B cell (primary cell): ENCODE measurements around the gene HEPACAM. TPM values are rescaled to one million over a fixed set of nuclear protein-coding genes. Genes with fewer than 3 reads are reported as not detected.

Source experiments
- ATAC-seq: fragments of 200-7000 bp; cut with Tn5 transposase; one replicate; pipeline ENCODE4 v1.10.0; 2021; ENCODE audit warnings: low read depth, mild to moderate bottlenecking, moderate number of reproducible peaks, moderate library complexity
- CTCF ChIA-PET: fragments of 350-600 bp; sonication (Branson Sonifier 250); formaldehyde crosslinking; loops from one replicate; lab custom pipeline; 2021; ENCODE audit warnings: antibody characterized with exemption, inconsistent platforms; lab: Charles Lee
- POLR2A ChIA-PET: fragments of 350-600 bp; sonication (Branson Sonifier 250); formaldehyde crosslinking; loops from one replicate; lab custom pipeline; 2021; ENCODE audit warnings: antibody characterized with exemption; lab: Charles Lee
- DNase-seq: peaks from one replicate; pipeline ENCODE4 v3.0.0; 2013
- H2AFZ ChIP-seq: 2 replicates; pipeline ENCODE4 v1.6.1; 2012; ENCODE audit warnings: mild to moderate bottlenecking, low read depth, low read length; ENCODE audit not compliant: insufficient read depth, poor library complexity, severe bottlenecking
- H3K27ac ChIP-seq, 2 donors: 1 replicate in 1 of 2; 2 replicates in 1 of 2; pipeline ENCODE4 v1.5.1; 2012 to 2013; ENCODE audit warnings: low read length in 2 of 2, mild to moderate bottlenecking in 2 of 2, moderate library complexity in 1 of 2
- H3K27me3 ChIP-seq, 4 experiments: fragments of 200-600 bp in 1 of 4; sonication (generic) in 1 of 4; replicated peaks in 1 of 4; 1 replicate in 2 of 4; 2 replicates in 2 of 4; pipeline versions ENCODE4 v1.6.1 to v1.7.0; 2013 to 2016; ENCODE audit warnings: low read length in 3 of 4, mild to moderate bottlenecking in 2 of 4, mixed read lengths in 1 of 4, moderate library complexity in 1 of 4; ENCODE audit not compliant: insufficient read depth in 4 of 4, control insufficient read depth in 3 of 4; ENCODE audit errors: control extremely low read depth in 1 of 4
- H3K36me3 ChIP-seq, 2 experiments: replicated peaks in 1 of 2; 1 replicate in 1 of 2; 2 replicates in 1 of 2; pipeline versions ENCODE4 v1.6.1 to v1.7.1; 2013; ENCODE audit warnings: low read length in 1 of 2; ENCODE audit not compliant: insufficient read depth in 2 of 2, control insufficient read depth in 1 of 2; ENCODE audit errors: control extremely low read depth in 1 of 2, extremely low read depth in 1 of 2
- H3K4me1 ChIP-seq, 2 donors: fragments of 200-600 bp in 1 of 2; sonication (generic) in 1 of 2; 1 replicate in 1 of 2; 2 replicates in 1 of 2; pipeline versions ENCODE4 v1.5.1 to v1.6.1; 2013 to 2017; ENCODE audit warnings: low read length in 2 of 2; ENCODE audit not compliant: control insufficient read depth in 2 of 2, insufficient read depth in 2 of 2
- H3K4me2 ChIP-seq: replicated peaks from 2 replicates; pipeline ENCODE3; 2012; ENCODE audit warnings: mild to moderate bottlenecking, low read depth, low read length; ENCODE audit not compliant: poor library complexity, severe bottlenecking
- H3K4me3 ChIP-seq, 5 experiments: fragments of 200-600 bp in 1 of 5; sonication (generic) in 1 of 5; 1 replicate in 3 of 5; 2 replicates in 2 of 5; pipeline versions ENCODE4 v1.5.1 to v1.7.0; 2011 to 2016; ENCODE audit warnings: low read length in 4 of 5, mild to moderate bottlenecking in 4 of 5, low read depth in 2 of 5, control low read depth in 1 of 5, moderate library complexity in 1 of 5; ENCODE audit not compliant: insufficient read depth in 1 of 5; ENCODE audit errors: control extremely low read depth in 1 of 5, extremely low read depth in 1 of 5
- H3K79me2 ChIP-seq: fragments of 200-600 bp; sonication (generic); one replicate; pipeline ENCODE4 v1.6.0; 2016; ENCODE audit warnings: low read length; ENCODE audit not compliant: control insufficient read depth, insufficient read depth
- H3K9ac ChIP-seq: fragments of 200-600 bp; sonication (generic); 2 replicates; pipeline ENCODE4 v1.6.1; 2017; ENCODE audit warnings: mild to moderate bottlenecking, low read length, moderate library complexity
- H3K9me3 ChIP-seq, 3 donors: one replicate each; pipeline versions ENCODE4 v1.6.1 to v1.7.1; 2013; ENCODE audit warnings: low read length in 2 of 3; ENCODE audit not compliant: control insufficient read depth in 2 of 3, insufficient read depth in 1 of 3; ENCODE audit errors: control extremely low read depth in 1 of 3
- H4K20me1 ChIP-seq: 2 replicates; pipeline ENCODE4 v1.6.0; 2012; ENCODE audit warnings: mild to moderate bottlenecking, low read length; ENCODE audit not compliant: insufficient read depth, control insufficient read depth, poor library complexity, severe bottlenecking
- H3K27ac Mint-ChIP-seq: one replicate; pipeline ENCODE4 v1.8.0; 2021; ENCODE audit warnings: mixed read lengths
- H3K27me3 Mint-ChIP-seq: one replicate; pipeline ENCODE4 v1.8.0; 2021; ENCODE audit warnings: mixed read lengths
- H3K4me1 Mint-ChIP-seq: one replicate; pipeline ENCODE4 v1.8.0; 2021; ENCODE audit warnings: mixed read lengths
- H3K4me3 Mint-ChIP-seq: one replicate; pipeline ENCODE4 v1.8.0; 2021; ENCODE audit warnings: mixed read lengths
- H3K9me3 Mint-ChIP-seq: one replicate; pipeline ENCODE4 v1.8.0; 2022; ENCODE audit warnings: mixed read lengths; ENCODE audit not compliant: insufficient read depth
- CTCF ChIP-seq: fragments of 200-600 bp; IDR thresholded peaks from one replicate; pipeline ENCODE4 v1.8.0; 2022; ENCODE audit warnings: antibody characterized with exemption, mild to moderate bottlenecking
- EZH2 ChIP-seq: IDR thresholded peaks from 2 replicates; pipeline ENCODE4 v1.6.1; 2012; ENCODE audit warnings: borderline replicate concordance, low read depth, mild to moderate bottlenecking, moderate library complexity, low read length; ENCODE audit not compliant: insufficient read depth, poor library complexity, severe bottlenecking
- WGBS: methylation state at CpG from one replicate; pipeline ENCODE4 v1.1.5; 2013; ENCODE audit warnings: missing lambda C conversion rate; ENCODE audit not compliant: insufficient coverage; 5-methylcytosine and 5-hydroxymethylcytosine counted together
- intact Hi-C: fragments of 100-400 bp; cut with micrococcal nuclease; formaldehyde crosslinking; loops from one replicate; pipeline ENCODE4 v1.10.0; 2022
- polyA plus RNA-seq: library from polyadenylated mRNA; depleted of rRNA; stranded (reverse); fragments of >200 nt; gene quantifications from 2 replicates; pipeline ENCODE4 v1.2.3, GENCODE V29; 2012
- total RNA-seq, 2 donors: library from RNA; stranded (reverse); fragments of 120-200 nt in 1 of 2; gene quantifications; 1 replicate in 1 of 2; 2 replicates in 1 of 2; pipeline versions ENCODE4 v1.2.3 to v1.2.4, GENCODE V29; 2013 to 2022

HEPACAM gene
- total and polyA plus RNA-seq, 2 donors (not counting 1 experiment from before 2014, with no cell fraction given) = not detected

DNA sequence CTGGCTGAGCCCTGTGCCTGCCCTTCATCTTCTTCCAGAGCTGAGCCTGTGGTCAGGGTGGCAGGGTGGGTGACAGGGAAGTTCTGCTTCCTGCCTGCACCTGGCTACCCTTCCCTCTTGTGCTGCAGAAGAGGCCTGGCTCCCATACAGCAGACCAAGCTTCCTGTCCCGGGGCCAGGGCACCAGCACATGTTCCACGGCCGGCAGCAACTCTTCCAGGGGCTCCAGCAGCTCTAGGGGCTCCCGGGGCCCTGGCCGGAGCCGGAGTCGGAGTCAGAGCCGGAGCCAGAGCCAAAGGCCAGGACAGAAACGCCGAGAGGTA, 55.6 kb downstream of the HEPACAM start:
- Histone ChIP-seq H3K4me1 (peaks cover 19 to 20% of the 10 kb centered on the region in 2 donors), H3K9me3 (peaks cover 0 to 22% (median 0%) of the 10 kb centered on the region in 3 donors), H3K4me3 (no peak overlapping the region), H3K27me3 (peaks cover 0 to 40% (median 13%) of the 10 kb centered on the region in 4 experiments), H3K36me3 (no peaks in the 10 kb centered on the region), H2AFZ (no peak overlapping the region), H4K20me1 (no peaks in the 10 kb centered on the region), H3K79me2 (no peaks in the 10 kb centered on the region), H3K4me2 (no peak overlapping the region), H3K9ac (no peak overlapping the region), H3K27ac (no peak overlapping the region)
- H3K9me3 Mint-ChIP-seq = no peaks in the 10 kb centered on the region
- ChIA-PET POLR2A (no interaction called here), CTCF (interaction anchor here (1.0 to 1.8 kb wide), 2 partner anchors 11 to 13 kb away, joined by 3 to 5 read pairs; no protein-coding TSS in a partner anchor)
- TF ChIP-seq CTCF = no peak
- no peak for TF ChIP-seq EZH2
- H3K4me3 Mint-ChIP-seq = no peak overlapping the region
- H3K27me3 Mint-ChIP-seq = peaks cover 46% of the 10 kb centered on the region
- intact Hi-C loops = no loop called here
- no peak overlapping the region for H3K27ac Mint-ChIP-seq
- peaks cover 24% of the 10 kb centered on the region for H3K4me1 Mint-ChIP-seq
- ATAC-seq = no peak
- no peak for DNase-seq
- 51% methylated on average over 10 of the region's 10 CpGs for whole genome bisulfite sequencing

GRCh38 chr11:124879493-124880289, 56.2 kb downstream of the HEPACAM start:
- Histone ChIP-seq H3K79me2 (no peaks in the 10 kb centered on the region), H3K27me3 (peaks cover 0 to 46% (median 15%) of the 10 kb centered on the region in 4 experiments), H2AFZ (no peak overlapping the region), H3K9me3 (peaks cover 0 to 22% (median 0%) of the 10 kb centered on the region in 3 donors), H3K27ac (no peak overlapping the region), H3K9ac (no peak overlapping the region), H4K20me1 (no peaks in the 10 kb centered on the region), H3K4me2 (no peak overlapping the region), H3K36me3 (no peaks in the 10 kb centered on the region), H3K4me1 (peaks cover 19 to 22% of the 10 kb centered on the region in 2 donors), H3K4me3 (no peak overlapping the region)
- Mint-ChIP-seq H3K4me1 (peaks cover 24% of the 10 kb centered on the region), H3K9me3 (no peaks in the 10 kb centered on the region), H3K27me3 (peaks cover 52% of the 10 kb centered on the region), H3K27ac (no peak overlapping the region), H3K4me3 (no peak overlapping the region)
- DNase-seq = no peak
- CTCF ChIA-PET = interaction anchor here (1.8 kb wide), 1 partner anchor 13 kb away, joined by 5 read pairs; no protein-coding TSS in a partner anchor
- POLR2A ChIA-PET = no interaction called here
- intact Hi-C loops = loop anchor here (5.0 kb wide), 2 partner anchors 42 to 73 kb away; partner anchors contain the start of gene CCDC15
- WGBS = 75% methylated on average over 13 of the region's 16 CpGs
- TF ChIP-seq EZH2 (no peak), CTCF (no peak)
- no peak for ATAC-seq
